ENCODE data around the gene TOM1L2. TPM values are rescaled to one million over a fixed set of nuclear protein-coding genes. Genes with fewer than 3 reads are reported as not detected.

Gene TOM1L2
- total RNA-seq, 4 donors from 2014 or later, result 17.5 to 44.6 (median 27.1) TPM

DNA sequence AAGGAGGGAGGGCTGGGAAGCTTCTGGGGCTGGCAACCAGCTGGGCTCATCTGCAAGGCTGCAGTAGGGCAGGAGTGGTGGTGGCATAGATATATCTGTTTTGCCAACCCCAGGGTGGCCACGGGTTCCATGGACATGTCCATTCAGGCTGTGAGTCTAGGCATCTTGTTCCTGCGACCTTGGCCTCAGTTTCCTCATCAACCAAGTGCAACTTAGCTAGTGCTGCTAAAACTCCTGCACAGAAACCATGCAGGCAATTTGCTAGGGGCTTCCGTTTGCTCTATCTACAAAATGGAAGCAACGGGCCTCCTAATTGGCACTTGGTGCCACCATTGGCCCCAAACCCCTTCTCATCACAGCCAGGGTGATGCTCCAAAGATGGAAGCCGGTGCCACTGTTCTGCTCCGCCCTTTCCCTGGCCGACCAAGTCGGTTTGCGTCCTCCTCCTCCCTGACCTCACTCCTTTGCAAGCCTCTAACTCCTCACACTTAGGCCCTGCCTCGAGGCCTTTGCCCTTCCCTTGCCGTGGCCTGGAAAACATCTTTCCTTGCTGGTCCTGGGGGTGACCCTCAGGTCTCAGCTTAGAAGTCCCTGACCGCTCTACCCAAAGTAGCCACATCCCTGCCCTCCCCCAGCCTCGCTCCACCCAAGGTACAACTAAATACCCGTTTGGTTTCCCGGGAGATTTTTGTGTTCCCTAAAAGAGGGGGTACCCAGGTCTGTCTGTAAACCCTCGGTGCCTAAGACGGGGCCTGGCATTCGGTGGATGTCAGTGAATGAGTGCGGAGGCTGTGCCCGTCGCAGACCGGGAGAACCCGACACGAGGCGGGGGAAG is 136.6 kb downstream of the TOM1L2 start:
- TF ChIP-seq, protein P1, sequence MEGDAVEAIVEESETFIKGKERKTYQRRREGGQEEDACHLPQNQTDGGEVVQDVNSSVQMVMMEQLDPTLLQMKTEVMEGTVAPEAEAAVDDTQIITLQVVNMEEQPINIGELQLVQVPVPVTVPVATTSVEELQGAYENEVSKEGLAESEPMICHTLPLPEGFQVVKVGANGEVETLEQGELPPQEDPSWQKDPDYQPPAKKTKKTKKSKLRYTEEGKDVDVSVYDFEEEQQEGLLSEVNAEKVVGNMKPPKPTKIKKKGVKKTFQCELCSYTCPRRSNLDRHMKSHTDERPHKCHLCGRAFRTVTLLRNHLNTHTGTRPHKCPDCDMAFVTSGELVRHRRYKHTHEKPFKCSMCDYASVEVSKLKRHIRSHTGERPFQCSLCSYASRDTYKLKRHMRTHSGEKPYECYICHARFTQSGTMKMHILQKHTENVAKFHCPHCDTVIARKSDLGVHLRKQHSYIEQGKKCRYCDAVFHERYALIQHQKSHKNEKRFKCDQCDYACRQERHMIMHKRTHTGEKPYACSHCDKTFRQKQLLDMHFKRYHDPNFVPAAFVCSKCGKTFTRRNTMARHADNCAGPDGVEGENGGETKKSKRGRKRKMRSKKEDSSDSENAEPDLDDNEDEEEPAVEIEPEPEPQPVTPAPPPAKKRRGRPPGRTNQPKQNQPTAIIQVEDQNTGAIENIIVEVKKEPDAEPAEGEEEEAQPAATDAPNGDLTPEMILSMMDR (IDR thresholded peaks at IDR 0.05; ENCODE audit: low read depth), result no peak

GRCh38 chr17:17834974-17835373 is 137.2 kb downstream of the TOM1L2 start:
- TF ChIP-seq, protein P1 (IDR thresholded peaks at IDR 0.05; ENCODE audit: low read depth), result no peak

DNA sequence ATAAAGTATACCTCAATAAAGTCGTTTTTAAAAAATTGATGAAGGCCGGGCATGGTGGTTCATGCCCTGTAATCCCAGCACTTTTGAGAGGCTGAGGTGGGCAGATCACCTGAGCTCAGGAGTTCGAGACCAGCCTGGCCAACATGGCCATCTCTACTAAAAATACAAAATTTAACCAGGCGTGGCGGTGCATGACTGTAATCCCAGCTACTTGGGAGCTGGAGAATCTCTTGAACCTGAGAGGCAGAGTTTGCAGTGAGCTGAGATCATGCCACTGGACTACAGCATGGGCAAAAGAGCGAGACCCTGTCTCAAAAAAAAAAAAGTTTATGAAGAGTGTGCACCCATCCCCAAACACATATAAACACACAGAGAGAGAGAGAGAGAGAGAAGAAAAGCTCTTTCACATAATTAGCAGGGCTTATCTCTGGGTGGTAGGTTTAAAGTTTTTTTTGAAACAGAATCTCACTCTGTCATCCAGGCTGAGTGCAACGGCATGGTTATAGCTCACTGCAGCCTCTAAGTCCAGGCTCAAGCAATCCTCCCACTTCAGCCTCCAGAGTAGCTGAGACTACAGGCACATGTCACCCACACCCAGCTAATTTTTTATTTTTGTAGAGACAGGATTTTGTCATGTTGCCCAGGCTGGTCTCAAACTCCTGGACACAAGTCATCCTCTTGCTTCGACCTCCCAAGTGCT is 138.4 kb downstream of the TOM1L2 start:
- TF ChIP-seq, protein P1 (IDR thresholded peaks at IDR 0.05; ENCODE audit: low read depth), result no peak

- TF ChIP-seq, protein P1 (IDR thresholded peaks at IDR 0.05; ENCODE audit: low read depth), result no peak
Observed at GRCh38 chr17:17832032-17832363, 140.2 kb downstream of the TOM1L2 start.

- TF ChIP-seq, protein P1 (IDR thresholded peaks at IDR 0.05; ENCODE audit: low read depth), result no peak
Observed at GRCh38 chr17:17831208-17832031, 140.8 kb downstream of the TOM1L2 start.

DNA sequence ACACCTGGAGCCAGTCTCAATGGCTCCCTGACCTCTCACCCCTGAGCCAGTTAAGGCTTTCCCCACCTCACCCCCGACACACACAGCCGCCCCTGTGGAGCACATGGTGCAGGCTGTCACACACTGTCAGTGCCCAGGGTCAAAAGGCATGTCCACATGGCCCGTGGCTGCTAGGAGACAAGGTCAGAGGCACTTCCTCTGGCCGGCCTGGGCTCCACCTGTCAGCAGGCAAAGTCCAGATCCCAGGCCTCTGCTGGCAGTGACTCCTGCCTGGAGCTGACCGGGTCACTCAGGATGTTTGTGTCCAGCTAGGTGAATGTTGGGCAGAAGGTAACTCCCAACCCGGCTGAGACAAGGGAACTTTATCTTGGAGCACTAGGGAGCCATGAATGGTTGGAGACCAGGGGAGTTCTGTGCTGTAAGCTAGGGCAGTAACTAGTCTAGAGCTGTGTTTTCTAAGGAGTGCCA is 141.4 kb downstream of the TOM1L2 start:
- TF ChIP-seq, protein P1 (IDR thresholded peaks at IDR 0.05; ENCODE audit: low read depth), result no peak

DNA sequence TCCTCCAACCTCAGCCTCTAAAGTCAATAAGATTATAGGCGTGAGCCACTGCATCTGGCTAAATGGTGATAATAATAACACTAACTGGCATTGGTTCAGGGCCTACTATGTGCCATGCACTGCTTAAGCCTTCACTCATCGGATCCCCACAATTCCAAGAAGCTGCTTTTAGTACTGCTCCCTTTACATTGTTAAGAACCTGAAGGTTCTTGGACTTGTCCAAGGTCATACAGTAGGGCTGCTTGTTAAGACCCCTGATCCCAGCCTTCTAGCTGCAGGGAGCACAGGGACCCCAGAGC is 142.0 kb downstream of the TOM1L2 start:
- TF ChIP-seq, protein P1 (IDR thresholded peaks at IDR 0.05; ENCODE audit: low read depth), result no peak

Measured in subcutaneous adipose tissue (tissue), 4 donors.